Measurements from ENCODE around the gene NUPR2. TPM values are rescaled to one million over a fixed set of nuclear protein-coding genes. Genes with fewer than 3 reads are reported as not detected.
"Not testable (repeated sequence)": the region's sequence is repeated elsewhere in the genome, so short reads cannot be mapped to it uniquely, and the experiment has no call there.

The NUPR2 gene
- total RNA-seq, 3 donors from 2014 or later: 1.1 to 1.6 TPM; not detected in 1

- H3K4me1 ChIP-seq (ENCODE audit: low read depth): peaks cover 2% of the 10 kb centered on the region
- no peak overlapping the region for H3K4me3 ChIP-seq
- DNase-seq: no peak
- ATAC-seq: no peak
- no peaks in the 10 kb centered on the region for H3K9me3 ChIP-seq
- H3K36me3 ChIP-seq (ENCODE audit: low read depth): peaks cover 23% of the 10 kb centered on the region
- intact Hi-C loops (cut with DNase I, micrococcal nuclease): no loop called here
- no peak for TF ChIP-seq CTCF (IDR thresholded peaks at IDR 0.05)
These were observed 16.6 kb downstream of the NUPR2 start for GRCh38 chr7:56099653-56100052.

GRCh38 chr7:56098187-56099008, 17.8 kb downstream of the NUPR2 start:
- peaks cover 17% of the 10 kb centered on the region for H3K36me3 ChIP-seq (ENCODE audit: low read depth)
- H3K4me3 ChIP-seq; ATAC-seq; intact Hi-C loops (cut with DNase I, micrococcal nuclease); DNase-seq; H3K9me3 ChIP-seq; H3K4me1 ChIP-seq (ENCODE audit: low read depth): not testable (repeated sequence)

GRCh38 chr7:56097700-56098099, 18.5 kb downstream of the NUPR2 start:
- Histone ChIP-seq H3K36me3 (ENCODE audit: low read depth) (peaks cover 14% of the 10 kb centered on the region), H3K4me3 (no peak overlapping the region), H3K9me3 (no peaks in the 10 kb centered on the region), H3K4me1 (ENCODE audit: low read depth) (no peaks in the 10 kb centered on the region)
- DNase-seq (no peak), ATAC-seq (peak; percentile 42)
- intact Hi-C loops (cut with DNase I, micrococcal nuclease): no loop called here
- TF ChIP-seq CTCF (IDR thresholded peaks at IDR 0.05): no peak

GRCh38 chr7:56092789-56093531, 23.3 kb downstream of the NUPR2 start, which contains the start of gene PHKG1:
Gene PHKG1, minus strand, starts transcription at chr7:56092952. Its CDS starts 4,011 bp downstream, at chr7:56088941.
- no peak within 1 kb of the TSS for H3K4me3 ChIP-seq

GRCh38 chr7:56092388-56092787, 23.8 kb downstream of the NUPR2 start:
- ATAC-seq; intact Hi-C loops (cut with DNase I, micrococcal nuclease); DNase-seq; H3K36me3 ChIP-seq (ENCODE audit: low read depth); H3K4me1 ChIP-seq (ENCODE audit: low read depth); H3K4me3 ChIP-seq; H3K9me3 ChIP-seq: not testable (repeated sequence)

More at GRCh38 chr7:56092789-56093531, 23.3 kb downstream of the NUPR2 start, which contains the start of gene PHKG1:
- ATAC-seq (peak; percentile 86), DNase-seq (peak; percentile 47 to 75 (median 62))
- intact Hi-C loops (cut with DNase I, micrococcal nuclease): no loop called here
- TF ChIP-seq CTCF (IDR thresholded peaks at IDR 0.05): peak; percentile 8
- H3K9me3 ChIP-seq: no peaks in the 10 kb centered on the region
- H3K4me1 ChIP-seq (ENCODE audit: low read depth): no peaks in the 10 kb centered on the region
- no peaks in the 10 kb centered on the region for H3K36me3 ChIP-seq (ENCODE audit: low read depth)

- intact Hi-C loops (cut with DNase I, micrococcal nuclease): no loop called here
These were observed 24.6 kb downstream of the NUPR2 start for GRCh38 chr7:56091591-56091990.

More at GRCh38 chr7:56091591-56091990, 24.6 kb downstream of the NUPR2 start:
- no peaks in the 10 kb centered on the region for H3K36me3 ChIP-seq (ENCODE audit: low read depth)
- no peak overlapping the region for H3K4me3 ChIP-seq
- peak; percentile 11 for ATAC-seq
- H3K4me1 ChIP-seq (ENCODE audit: low read depth): no peaks in the 10 kb centered on the region
- DNase-seq: no peak
- TF ChIP-seq CTCF (IDR thresholded peaks at IDR 0.05): no peak
- H3K9me3 ChIP-seq: no peaks in the 10 kb centered on the region

All from mucosa of descending colon (tissue), 3 donors.